IMR-90 (cell line): Measurements from ENCODE around the gene GARIN5A. TPM values are rescaled to one million over a fixed set of nuclear protein-coding genes. Genes with fewer than 3 reads are reported as not detected.

Source experiments
- ATAC-seq: fragments of 200-7000 bp; cut with Tn5 transposase; 2 replicates; pipeline ENCODE4 v1.9.1; 2020; ENCODE audit warnings: low read depth, mild to moderate bottlenecking, moderate library complexity
- BruUV-seq: library from RNA; stranded (reverse); fragments of 400-500 nt; replicated peaks from 2 replicates; lab custom pipeline; 2021; lab: Mats Ljungman, UMichigan
- CTCF ChIA-PET: fragments of 300-600 bp; formaldehyde crosslinking; extraction: SDS; loops from one replicate; lab custom pipeline; 2021; ENCODE audit warnings: antibody characterized with exemption; lab: Yijun Ruan, JAX
- POLR2A ChIA-PET: fragments of 300-600 bp; sonication (Branson Sonifier 250); formaldehyde crosslinking; loops from one replicate; lab custom pipeline; 2022; ENCODE audit warnings: antibody characterized with exemption; ENCODE audit not compliant: unreplicated experiment; lab: Charles Lee
- DNase-seq: peaks from one replicate; pipeline ENCODE4 v3.0.0; 2013
- H2AFZ ChIP-seq: replicated peaks from 2 replicates; pipeline ENCODE3; 2013; ENCODE audit warnings: low read length, mild to moderate bottlenecking; ENCODE audit not compliant: poor library complexity
- H2AK5ac ChIP-seq: 2 replicates; pipeline ENCODE4 v1.6.1; 2013; ENCODE audit warnings: low read depth, low read length, inconsistent platforms
- H2AK9ac ChIP-seq: replicated peaks from 2 replicates; pipeline ENCODE3; 2013; ENCODE audit warnings: mild to moderate bottlenecking, low read depth, low read length, moderate library complexity; ENCODE audit not compliant: poor library complexity
- H2BK120ac ChIP-seq: 2 replicates; pipeline ENCODE4 v1.6.1; 2013; ENCODE audit warnings: low read depth, low read length, inconsistent platforms
- H2BK15ac ChIP-seq: 3 replicates; pipeline ENCODE4 v1.6.1; 2013; ENCODE audit warnings: low read depth, low read length, inconsistent platforms
- H2BK20ac ChIP-seq: 2 replicates; pipeline ENCODE4 v1.6.1; 2013; ENCODE audit warnings: low read depth, mild to moderate bottlenecking, inconsistent platforms, low read length, moderate library complexity
- H2BK5ac ChIP-seq: 2 replicates; pipeline ENCODE4 v1.6.1; 2013; ENCODE audit warnings: mild to moderate bottlenecking, low read depth, low read length, inconsistent platforms; ENCODE audit not compliant: poor library complexity, severe bottlenecking
- H3K14ac ChIP-seq: replicated peaks from 2 replicates; pipeline ENCODE4 v1.6.1; 2013; ENCODE audit warnings: low read depth, low read length, inconsistent platforms
- H3K18ac ChIP-seq: 2 replicates; pipeline ENCODE4 v1.6.1; 2013; ENCODE audit warnings: low read depth, low read length, control low read depth
- H3K23ac ChIP-seq: 2 replicates; pipeline ENCODE4 v1.6.1; 2013; ENCODE audit warnings: low read depth, low read length, inconsistent platforms
- H3K27ac ChIP-seq: 2 replicates; pipeline ENCODE4 v1.5.1; 2013; ENCODE audit warnings: mild to moderate bottlenecking, control low read depth, low read length; ENCODE audit not compliant: insufficient read depth
- H3K27me3 ChIP-seq: 2 replicates; pipeline ENCODE4 v1.6.1; 2013; ENCODE audit warnings: low read length; ENCODE audit not compliant: control insufficient read depth, insufficient read depth
- H3K36me3 ChIP-seq: 2 replicates; pipeline ENCODE4 v1.6.1; 2013; ENCODE audit warnings: low read length, mixed read lengths; ENCODE audit not compliant: control insufficient read depth, insufficient read depth
- H3K4ac ChIP-seq: 2 replicates; pipeline ENCODE4 v1.6.1; 2013; ENCODE audit warnings: low read depth, low read length, inconsistent platforms
- H3K4me1 ChIP-seq: 2 replicates; pipeline ENCODE4 v1.6.1; 2013; ENCODE audit warnings: low read length, mixed read lengths; ENCODE audit not compliant: control insufficient read depth, insufficient read depth
- H3K4me2 ChIP-seq: 2 replicates; pipeline ENCODE4 v1.6.1; 2013; ENCODE audit warnings: low read depth, mild to moderate bottlenecking, control low read depth, low read length, moderate library complexity
- H3K4me3 ChIP-seq: 2 replicates; pipeline ENCODE4 v1.5.1; 2013; ENCODE audit warnings: low read depth, mild to moderate bottlenecking, control low read depth, low read length, moderate library complexity; ENCODE audit not compliant: insufficient read depth
- H3K56ac ChIP-seq: 2 replicates; pipeline ENCODE4 v1.6.1; 2013; ENCODE audit warnings: low read length, inconsistent platforms; ENCODE audit not compliant: insufficient read depth; ENCODE audit errors: extremely low read depth
- H3K79me1 ChIP-seq, 2 experiments: 2 replicates each; pipeline ENCODE4 v1.6.1; 2013; ENCODE audit warnings: low read length in 2 of 2, inconsistent platforms in 1 of 2, low read depth in 1 of 2
- H3K9ac ChIP-seq: 2 replicates; pipeline ENCODE4 v1.6.1; 2013; ENCODE audit warnings: low read depth, low read length, control low read depth
- H3K9me1 ChIP-seq: 2 replicates; pipeline ENCODE4 v1.6.1; 2013; ENCODE audit warnings: low read length, inconsistent platforms; ENCODE audit not compliant: insufficient read depth
- H3K9me3 ChIP-seq: 2 replicates; pipeline ENCODE4 v1.6.1; 2013; ENCODE audit warnings: low read length; ENCODE audit not compliant: control insufficient read depth, insufficient read depth
- H4K20me1 ChIP-seq: 2 replicates; pipeline ENCODE4 v1.6.1; 2013; ENCODE audit warnings: low read length, inconsistent platforms; ENCODE audit not compliant: insufficient read depth
- H4K5ac ChIP-seq: 2 replicates; pipeline ENCODE4 v1.6.1; 2013; ENCODE audit warnings: mild to moderate bottlenecking, low read depth, low read length, control low read depth
- H4K8ac ChIP-seq, 2 experiments: 2 replicates each; pipeline ENCODE4 v1.6.1; 2013; ENCODE audit warnings: low read depth in 2 of 2, low read length in 2 of 2, control low read depth in 1 of 2, inconsistent platforms in 1 of 2
- H4K91ac ChIP-seq: 2 replicates; pipeline ENCODE4 v1.6.1; 2013; ENCODE audit warnings: low read depth, low read length, inconsistent platforms; ENCODE audit not compliant: insufficient read depth
- BHLHE40 ChIP-seq: fragments of 150-350 bp; IDR thresholded peaks from 2 replicates; pipeline ENCODE4 v1.6.1; 2016; ENCODE audit warnings: mild to moderate bottlenecking, low read depth, low read length
- CTCF ChIP-seq: conservative IDR thresholded peaks from 2 replicates; pipeline ENCODE4 v1.5.1; 2012; ENCODE audit warnings: mild to moderate bottlenecking, low read depth, low read length, improper control_type of control experiment
- MAFK ChIP-seq: IDR thresholded peaks from 2 replicates; pipeline ENCODE4 v1.6.1; 2012; ENCODE audit warnings: low read depth, low read length, improper control_type of control experiment
- MAZ ChIP-seq: IDR thresholded peaks from 2 replicates; pipeline ENCODE4 v1.6.1; 2012; ENCODE audit warnings: low read depth, mild to moderate bottlenecking, low read length, improper control_type of control experiment, moderate library complexity, borderline replicate concordance
- MXI1 ChIP-seq: IDR thresholded peaks from 2 replicates; pipeline ENCODE4 v1.6.1; 2012; ENCODE audit warnings: low read depth, mild to moderate bottlenecking, low read length, moderate library complexity, borderline replicate concordance
- POLR2A ChIP-seq: IDR thresholded peaks from 2 replicates; pipeline ENCODE4 v1.6.1; 2012; ENCODE audit warnings: mild to moderate bottlenecking, low read depth, low read length
- RFX5 ChIP-seq: IDR thresholded peaks from 2 replicates; pipeline ENCODE4 v1.8.0; 2012; ENCODE audit warnings: low read depth, mild to moderate bottlenecking, low read length, moderate library complexity
- WGBS, 2 experiments: methylation state at CpG; one replicate each; pipeline versions ENCODE4 v1.1.5 to v1.1.7; 2013; ENCODE audit warnings: missing lambda C conversion rate in 2 of 2; ENCODE audit not compliant: insufficient read length in 1 of 2; ENCODE audit errors: extremely low coverage in 2 of 2; 5-methylcytosine and 5-hydroxymethylcytosine counted together
- dilution Hi-C: fragments of 300-500 bp; cut with HindIII; formaldehyde crosslinking; loops from one replicate; pipeline ENCODE4 v1.14.3; 2018; ENCODE audit warnings: low sequenced_read_pairs; ENCODE audit not compliant: unreplicated experiment
- in situ Hi-C: fragments of 300-500 bp; cut with MboI; formaldehyde crosslinking; loops from 3 replicates; pipeline ENCODE4 v1.14.3; 2019; ENCODE audit warnings: low sequenced_read_pairs, inconsistent platforms, mixed read lengths
- intact Hi-C: fragments of 100-400 bp; cut with micrococcal nuclease; formaldehyde crosslinking; loops from 2 replicates; pipeline ENCODE4 v1.10.0; 2022
- polyA plus RNA-seq, 3 experiments: library from polyadenylated mRNA; depleted of rRNA; stranded (reverse); fragments of >200 nt; gene quantifications; 2 replicates each; pipeline ENCODE4 v1.2.3, GENCODE V29; 2012; ENCODE audit warnings: low replicate concordance in 1 of 3
- total RNA-seq: library from RNA; depleted of rRNA; stranded (reverse); fragments of >200 nt; gene quantifications from 2 replicates; pipeline ENCODE4 v1.2.3, GENCODE V29; 2012

GARIN5A gene
- total and polyA plus RNA-seq, 2 of the 4 experiments (the other 2 are of a cell fraction), result 0.53 TPM; not detected in 1

GRCh38 chr19:50462970-50463369 lies 13.7 kb downstream of the GARIN5A start:
- CTCF ChIA-PET, result interaction anchor here (1.0 kb wide), 1 partner anchor 93 kb away, joined by 3 read pairs; no protein-coding TSS in a partner anchor
- Histone ChIP-seq H4K8ac (no peak overlapping the region), H3K56ac (no peak overlapping the region), H2AFZ (no peak overlapping the region), H2AK5ac (no peak overlapping the region), H4K20me1 (no peaks in the 10 kb centered on the region), H3K4me1 (no peaks in the 10 kb centered on the region), H3K4ac (no peak overlapping the region), H3K4me3 (no peak overlapping the region), H3K9me1 (no peaks in the 10 kb centered on the region), H2BK15ac (no peak overlapping the region), H2BK5ac (no peak overlapping the region), H3K79me1 (no peaks in the 10 kb centered on the region), H3K27ac (no peak overlapping the region), H3K14ac (no peak overlapping the region), H3K27me3 (peaks cover 8% of the 10 kb centered on the region; the same call in 1 of the 2 replicates), H2BK120ac (no peak overlapping the region), H2AK9ac (no peak overlapping the region), H3K9me3 (no peaks in the 10 kb centered on the region), H3K36me3 (no peaks in the 10 kb centered on the region), H4K5ac (no peak overlapping the region), H3K4me2 (no peak overlapping the region), H3K23ac (no peak overlapping the region), H3K18ac (no peak overlapping the region), H4K91ac (no peak overlapping the region), H3K9ac (no peak overlapping the region), H2BK20ac (no peak overlapping the region)
- TF ChIP-seq BHLHE40 (no peak), MAFK (no peak), CTCF (no peak), RFX5 (no peak), POLR2A (no peak), MXI1 (no peak), MAZ (no peak)
- DNase-seq (no peak), ATAC-seq (no peak)
- POLR2A ChIA-PET, result no interaction called here
- no CpG with 5 or more reads among the region's 7 CpGs for WGBS, 2 experiments
- dilution Hi-C loops, result no loop called here
- no TSS peak for BruUV-seq
- in situ Hi-C loops, result loop anchor here (5.0 kb wide), 1 partner anchor 96 kb away; the partner anchor contains the start of gene NAPSA
- intact Hi-C loops, result no loop called here
